GM13976 (cell line): ENCODE data around the gene HSBP1.

ENCODE experiments used
- DNase-seq: peaks from one replicate; pipeline ENCODE4 v3.0.0; 2012; ENCODE audit warnings: low spot score
- in situ Hi-C: fragments of 300-500 bp; cut with MboI; formaldehyde crosslinking; loops from one replicate; pipeline ENCODE4 v1.12.0; 2022; ENCODE audit warnings: low sequenced_read_pairs, mixed read lengths, inconsistent platforms; ENCODE audit not compliant: unreplicated experiment
- TF ChIP-seq, protein P1 (sequence below): IDR thresholded peaks from 2 replicates; pipeline ENCODE4 v1.5.1; 2012; ENCODE audit warnings: borderline replicate concordance, mild to moderate bottlenecking; ENCODE audit not compliant: insufficient read depth; ENCODE audit errors: extremely low read depth, missing control alignments, control extremely low read depth

The HSBP1 gene

DNA sequence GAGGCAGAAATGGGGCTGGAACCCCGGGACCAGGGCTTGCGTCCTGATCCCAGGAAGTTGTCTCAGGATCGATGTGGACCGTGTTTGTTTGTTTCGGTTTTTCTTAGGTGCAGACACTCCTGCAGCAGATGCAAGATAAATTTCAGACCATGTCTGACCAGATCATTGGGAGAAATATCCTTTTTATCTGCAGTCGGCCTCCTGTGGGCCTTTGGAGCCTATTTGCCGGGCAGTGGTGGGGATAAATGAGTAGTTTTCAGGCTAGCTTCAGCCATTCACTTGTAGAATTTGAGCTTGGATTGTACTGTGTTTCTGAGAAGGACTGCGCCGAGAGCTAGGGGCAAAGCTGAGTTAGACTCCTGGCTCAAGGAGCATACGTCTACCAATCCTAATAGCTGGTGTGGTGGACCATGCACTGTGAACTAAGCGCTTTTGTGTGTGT is 816 bp downstream of the HSBP1 start:
- TF ChIP-seq, protein P1, sequence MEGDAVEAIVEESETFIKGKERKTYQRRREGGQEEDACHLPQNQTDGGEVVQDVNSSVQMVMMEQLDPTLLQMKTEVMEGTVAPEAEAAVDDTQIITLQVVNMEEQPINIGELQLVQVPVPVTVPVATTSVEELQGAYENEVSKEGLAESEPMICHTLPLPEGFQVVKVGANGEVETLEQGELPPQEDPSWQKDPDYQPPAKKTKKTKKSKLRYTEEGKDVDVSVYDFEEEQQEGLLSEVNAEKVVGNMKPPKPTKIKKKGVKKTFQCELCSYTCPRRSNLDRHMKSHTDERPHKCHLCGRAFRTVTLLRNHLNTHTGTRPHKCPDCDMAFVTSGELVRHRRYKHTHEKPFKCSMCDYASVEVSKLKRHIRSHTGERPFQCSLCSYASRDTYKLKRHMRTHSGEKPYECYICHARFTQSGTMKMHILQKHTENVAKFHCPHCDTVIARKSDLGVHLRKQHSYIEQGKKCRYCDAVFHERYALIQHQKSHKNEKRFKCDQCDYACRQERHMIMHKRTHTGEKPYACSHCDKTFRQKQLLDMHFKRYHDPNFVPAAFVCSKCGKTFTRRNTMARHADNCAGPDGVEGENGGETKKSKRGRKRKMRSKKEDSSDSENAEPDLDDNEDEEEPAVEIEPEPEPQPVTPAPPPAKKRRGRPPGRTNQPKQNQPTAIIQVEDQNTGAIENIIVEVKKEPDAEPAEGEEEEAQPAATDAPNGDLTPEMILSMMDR, result no peak
- in situ Hi-C loops, result no loop called here

DNA sequence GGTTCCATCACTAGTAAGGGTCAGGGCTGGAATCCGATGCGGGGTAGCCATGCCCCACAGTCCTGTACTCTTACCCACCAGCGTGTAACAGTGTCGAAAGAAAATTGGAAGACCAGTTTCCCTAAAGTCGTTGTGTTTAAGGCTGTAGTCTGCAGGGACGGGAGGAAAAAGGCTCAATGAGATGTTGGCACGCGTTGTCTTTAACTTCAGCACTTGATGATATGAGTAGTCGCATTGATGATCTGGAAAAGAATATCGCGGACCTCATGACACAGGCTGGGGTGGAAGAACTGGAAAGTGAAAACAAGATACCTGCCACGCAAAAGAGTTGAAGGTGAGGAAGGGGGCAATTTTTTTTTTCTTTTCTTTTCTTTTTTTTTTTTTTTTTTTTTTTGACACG is 1.3 kb downstream of the HSBP1 start:
- in situ Hi-C loops, result no loop called here
- TF ChIP-seq, protein P1, result no peak
- no peak for DNase-seq

More for the DNA sequence above, 816 bp downstream of the HSBP1 start:
- no peak for DNase-seq

DNA sequence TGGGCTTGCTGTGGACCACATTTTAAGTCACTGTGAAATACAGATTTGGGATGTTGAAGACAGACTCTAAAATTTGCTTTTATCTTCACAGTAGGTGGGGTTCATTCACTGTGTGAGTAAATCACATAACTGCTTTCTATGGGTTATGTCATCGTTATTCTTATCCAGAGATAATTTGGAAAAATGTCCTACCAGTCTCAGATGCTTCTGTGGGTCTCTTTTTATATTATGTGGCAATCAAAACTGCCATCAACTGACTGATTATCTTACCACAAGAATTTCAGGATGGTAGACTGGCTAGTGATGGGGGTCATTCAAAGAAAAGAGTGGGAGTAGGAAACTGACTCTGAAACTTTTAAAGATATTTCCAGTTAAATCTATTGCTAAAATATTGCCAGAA is 3.1 kb downstream of the HSBP1 start:
- TF ChIP-seq, protein P1, result no peak
- no peak for DNase-seq
- in situ Hi-C loops, result no loop called here

DNA sequence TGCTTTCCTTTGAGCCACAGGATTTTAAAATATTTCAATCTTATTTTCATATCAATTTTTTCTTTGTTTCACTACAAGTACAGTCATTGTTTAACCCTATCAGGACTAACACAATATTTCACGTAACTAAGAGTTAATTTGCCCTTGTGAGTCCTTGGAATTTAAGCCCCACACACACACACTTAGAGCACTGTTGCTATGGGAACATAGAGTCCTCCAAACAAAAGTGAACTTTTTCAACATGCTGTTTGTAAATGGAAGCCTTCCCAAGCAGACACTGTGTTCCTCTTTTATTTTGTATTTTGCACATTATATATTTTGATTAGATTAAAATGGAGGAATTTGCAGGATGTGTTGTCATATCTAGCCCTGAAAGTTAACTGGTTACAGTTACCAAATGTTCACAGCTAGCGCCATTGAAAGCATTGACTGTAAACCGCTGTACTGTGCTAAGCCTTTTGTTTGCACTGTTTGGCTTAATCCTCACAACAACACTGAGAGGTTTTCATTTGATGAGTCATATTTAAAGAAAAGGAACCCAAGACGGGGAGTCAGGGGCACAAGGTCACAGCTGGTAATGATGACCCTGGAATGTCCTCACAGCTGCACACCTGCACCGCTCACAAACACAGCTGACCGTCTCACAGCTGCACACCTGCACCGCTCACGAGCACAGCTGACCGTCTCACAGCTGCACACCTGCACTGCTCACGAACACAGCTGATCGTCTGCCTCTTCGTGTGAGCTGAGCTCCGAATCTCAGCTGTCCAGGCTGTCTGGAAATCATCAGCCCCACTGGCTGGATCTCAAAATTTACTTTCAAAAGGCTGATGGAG is 6.3 kb downstream of the HSBP1 start:
- in situ Hi-C loops, result no loop called here
- no peak for DNase-seq
- TF ChIP-seq, protein P1, result no peak

DNA sequence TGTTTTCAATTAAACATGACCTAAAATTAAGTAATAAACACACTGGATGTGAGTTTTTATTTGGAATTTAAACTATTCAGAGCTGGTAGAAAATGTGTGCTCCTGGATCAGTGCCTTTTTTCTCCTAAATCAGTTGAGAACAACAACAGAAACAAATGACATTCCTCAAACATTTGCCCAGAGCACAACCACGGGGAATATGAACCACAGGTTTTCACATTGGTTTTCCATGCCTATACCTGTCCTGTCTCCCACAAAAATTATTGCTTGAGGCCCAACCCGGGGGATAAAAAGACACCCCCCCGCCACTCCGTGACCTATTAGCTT is 6.8 kb downstream of the HSBP1 start:
- no peak for DNase-seq
- in situ Hi-C loops, result no loop called here
- TF ChIP-seq, protein P1, result no peak

DNA sequence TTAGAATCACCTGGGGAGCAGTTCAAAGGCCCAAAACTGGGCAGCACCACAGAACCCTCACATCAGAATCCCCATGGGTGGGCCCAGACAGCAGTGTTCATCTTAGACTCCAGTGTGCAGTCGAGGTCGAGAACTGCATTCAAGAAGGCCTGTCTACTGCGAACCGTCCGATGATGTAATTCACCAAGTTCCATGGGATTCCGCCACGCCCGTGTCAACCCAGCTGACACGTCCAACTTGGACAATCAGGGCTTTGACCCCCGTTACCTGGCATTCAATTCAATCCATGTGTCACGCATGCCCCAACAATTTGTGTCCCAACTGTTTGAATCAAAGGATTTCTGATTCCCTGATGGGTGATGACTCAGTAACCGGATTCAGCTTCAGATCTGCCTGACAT is 9.2 kb downstream of the HSBP1 start:
- TF ChIP-seq, protein P1, result no peak
- in situ Hi-C loops, result no loop called here
- no peak for DNase-seq
